Hepatocyte (in vitro differentiated cells): ENCODE measurements around the gene EPAS1. TPM values are rescaled to one million over a fixed set of nuclear protein-coding genes. Genes with fewer than 3 reads are reported as not detected.

Experiments
- DNase-seq: peaks from one replicate; pipeline ENCODE4 v3.0.0-alpha.2; 2016; ENCODE audit warnings: low spot score
- H2AFZ ChIP-seq: fragments of 200-600 bp; sonication (generic); 2 replicates; pipeline ENCODE4 v1.6.0; 2016; ENCODE audit warnings: antibody characterized with exemption, mild to moderate bottlenecking
- H3K27ac ChIP-seq: fragments of 200-600 bp; sonication (generic); 2 replicates; pipeline ENCODE4 v1.5.1; 2016; ENCODE audit warnings: mild to moderate bottlenecking
- H3K27me3 ChIP-seq: fragments of 200-600 bp; sonication (generic); 2 replicates; pipeline ENCODE4 v1.6.1; 2016
- H3K36me3 ChIP-seq: fragments of 200-600 bp; sonication (generic); replicated peaks from 2 replicates; pipeline ENCODE4 v1.5.1; 2016; ENCODE audit warnings: low read depth; ENCODE audit not compliant: insufficient read depth
- H3K4me1 ChIP-seq: fragments of 200-600 bp; sonication (generic); 2 replicates; pipeline ENCODE4 v1.5.1; 2016; ENCODE audit warnings: mild to moderate bottlenecking, moderate library complexity; ENCODE audit not compliant: insufficient read depth
- H3K4me2 ChIP-seq: fragments of 200-600 bp; sonication (generic); 2 replicates; pipeline ENCODE4 v1.6.0; 2016
- H3K4me3 ChIP-seq: fragments of 200-600 bp; sonication (generic); 2 replicates; pipeline ENCODE4 v1.5.1; 2016; ENCODE audit warnings: mild to moderate bottlenecking
- H3K79me2 ChIP-seq: fragments of 200-600 bp; sonication (generic); 2 replicates; pipeline ENCODE4 v1.6.0; 2017; ENCODE audit warnings: mild to moderate bottlenecking
- H3K9me2 ChIP-seq: fragments of 200-600 bp; sonication (generic); replicated peaks from 2 replicates; pipeline ENCODE4 v1.6.0; 2017; ENCODE audit warnings: mild to moderate bottlenecking; ENCODE audit not compliant: insufficient read depth
- H3K9me3 ChIP-seq: fragments of 200-600 bp; sonication (generic); 2 replicates; pipeline ENCODE4 v1.5.1; 2016; ENCODE audit warnings: low read depth, mild to moderate bottlenecking
- H4K20me1 ChIP-seq: fragments of 200-600 bp; sonication (generic); 2 replicates; pipeline ENCODE4 v1.6.0; 2016; ENCODE audit warnings: mild to moderate bottlenecking; ENCODE audit not compliant: insufficient read depth, poor library complexity, severe bottlenecking
- CTCF ChIP-seq: fragments of 200-600 bp; sonication (generic); IDR thresholded peaks from 2 replicates; pipeline ENCODE4 v1.5.1; 2016; ENCODE audit warnings: antibody characterized with exemption, mild to moderate bottlenecking; ENCODE audit not compliant: poor library complexity
- EZH2 ChIP-seq: fragments of 200-600 bp; sonication (generic); IDR thresholded peaks from 2 replicates; pipeline ENCODE4 v1.6.1; 2016; ENCODE audit warnings: antibody characterized with exemption, mild to moderate bottlenecking, borderline replicate concordance
- EZH2phosphoT487 ChIP-seq: fragments of 200-600 bp; sonication (generic); IDR thresholded peaks from one replicate; pipeline ENCODE4 v1.6.1; 2018; ENCODE audit warnings: antibody characterized with exemption, mild to moderate bottlenecking, low read depth, moderate library complexity; ENCODE audit not compliant: unreplicated experiment, severe bottlenecking
- WGBS: methylation state at CpG from one replicate; pipeline ENCODE4 v1.1.6; 2016; ENCODE audit warnings: low lambda C conversion rate; ENCODE audit errors: missing lambda C conversion rate; 5-methylcytosine and 5-hydroxymethylcytosine counted together
- polyA plus RNA-seq: library from polyadenylated mRNA; unstranded; fragments of >200 nt; fragmentation: Nextera tagmentation; extraction: Ambion mirVana; gene quantifications from 2 replicates; pipeline ENCODE4 v1.2.1, GENCODE V29; 2016
- total RNA-seq: library from RNA; depleted of rRNA; stranded (reverse); fragments of >200 nt; gene quantifications from 2 replicates; pipeline ENCODE4 v1.2.3, GENCODE V29; 2014

Gene EPAS1
- total and polyA plus RNA-seq, 2 experiments from 2014 or later, result 112 to 115 TPM

GRCh38 chr2:46366668-46367052, 69.5 kb downstream of the EPAS1 start:
- H3K79me2 ChIP-seq, result peaks cover 6% of the 10 kb centered on the region
- no peaks in the 10 kb centered on the region for H3K4me1 ChIP-seq
- no peak overlapping the region for H3K4me2 ChIP-seq
- no peaks in the 10 kb centered on the region for H3K36me3 ChIP-seq
- TF ChIP-seq CTCF (no peak), EZH2 (no peak), EZH2phosphoT487 (no peak)
- H3K9me3 ChIP-seq, result no peaks in the 10 kb centered on the region
- no peak overlapping the region for H3K4me3 ChIP-seq
- no peaks in the 10 kb centered on the region for H3K27me3 ChIP-seq
- H4K20me1 ChIP-seq, result no peaks in the 10 kb centered on the region
- no peak for DNase-seq
- H2AFZ ChIP-seq, result no peak overlapping the region
- WGBS, result 76% methylated on average over 9 of the region's 9 CpGs
- H3K27ac ChIP-seq, result no peak overlapping the region
- H3K9me2 ChIP-seq, result no peaks in the 10 kb centered on the region

GRCh38 chr2:46367286-46367685, 70.1 kb downstream of the EPAS1 start:
- 90% methylated on average over 6 of the region's 6 CpGs for WGBS
- Histone ChIP-seq H4K20me1 (no peaks in the 10 kb centered on the region), H3K9me3 (no peaks in the 10 kb centered on the region), H3K9me2 (no peaks in the 10 kb centered on the region), H3K79me2 (peaks cover 6% of the 10 kb centered on the region), H3K36me3 (no peaks in the 10 kb centered on the region), H3K27me3 (no peaks in the 10 kb centered on the region), H3K4me1 (no peaks in the 10 kb centered on the region), H3K27ac (no peak overlapping the region), H3K4me3 (no peak overlapping the region), H3K4me2 (no peak overlapping the region), H2AFZ (no peak overlapping the region)
- no peak for DNase-seq
- TF ChIP-seq EZH2phosphoT487, result no peak
- TF ChIP-seq EZH2, result no peak
- no peak for TF ChIP-seq CTCF

GRCh38 chr2:46368401-46368800, 71.2 kb downstream of the EPAS1 start:
- H3K27ac ChIP-seq, result no peak overlapping the region
- no peaks in the 10 kb centered on the region for H3K9me3 ChIP-seq
- no peaks in the 10 kb centered on the region for H3K4me1 ChIP-seq
- H3K4me3 ChIP-seq, result no peak overlapping the region
- DNase-seq, result no peak
- H2AFZ ChIP-seq, result no peak overlapping the region
- no peaks in the 10 kb centered on the region for H4K20me1 ChIP-seq
- no peak overlapping the region for H3K4me2 ChIP-seq
- no peak for TF ChIP-seq EZH2
- no peak for TF ChIP-seq CTCF
- no peak for TF ChIP-seq EZH2phosphoT487
- H3K79me2 ChIP-seq, result peaks cover 6% of the 10 kb centered on the region
- H3K9me2 ChIP-seq, result no peaks in the 10 kb centered on the region
- H3K36me3 ChIP-seq, result no peaks in the 10 kb centered on the region
- H3K27me3 ChIP-seq, result no peaks in the 10 kb centered on the region
- 85% methylated on average over 2 of the region's 2 CpGs for WGBS

GRCh38 chr2:46369783-46370182, 72.6 kb downstream of the EPAS1 start:
- peaks cover 6% of the 10 kb centered on the region for H3K79me2 ChIP-seq
- H3K36me3 ChIP-seq, result no peaks in the 10 kb centered on the region
- H3K27ac ChIP-seq, result no peak overlapping the region
- 100% methylated on average over 5 of the region's 5 CpGs for WGBS
- no peak overlapping the region for H3K4me2 ChIP-seq
- no peaks in the 10 kb centered on the region for H3K4me1 ChIP-seq
- no peaks in the 10 kb centered on the region for H3K9me3 ChIP-seq
- H3K9me2 ChIP-seq, result no peaks in the 10 kb centered on the region
- no peak overlapping the region for H2AFZ ChIP-seq
- H3K27me3 ChIP-seq, result no peaks in the 10 kb centered on the region
- no peak for DNase-seq
- H3K4me3 ChIP-seq, result no peak overlapping the region
- no peak for TF ChIP-seq EZH2phosphoT487
- TF ChIP-seq EZH2, result no peak
- no peak for TF ChIP-seq CTCF
- no peaks in the 10 kb centered on the region for H4K20me1 ChIP-seq
